EL (cell line): ENCODE data around the gene CORO2A.

ENCODE experiments used
- DNase-seq: peaks from one replicate; pipeline ENCODE4 v3.0.0-alpha.2; 2016

Gene CORO2A

DNA sequence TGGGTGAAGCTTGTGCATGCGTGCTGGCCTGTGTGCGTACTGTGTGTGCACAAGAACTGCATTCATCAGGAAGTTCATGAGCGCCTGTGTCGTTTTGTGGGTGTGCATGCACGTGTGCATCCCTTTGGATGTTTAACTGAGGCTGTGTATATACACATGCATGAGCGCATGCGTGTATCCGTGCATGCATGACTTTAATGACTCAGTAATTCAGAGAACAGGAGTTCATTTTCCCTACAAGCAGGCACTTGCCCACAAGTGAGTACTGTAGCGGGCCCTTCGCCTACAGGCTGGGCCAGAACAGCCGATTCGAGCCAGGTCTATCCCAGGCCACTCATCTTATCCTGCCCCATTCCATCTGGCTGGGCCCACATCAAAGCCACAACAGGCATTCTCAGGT is 29.8 kb downstream of the CORO2A start:
- no peak for DNase-seq

- no peak for DNase-seq
Observed at GRCh38 chr9:98161851-98162250, 30.6 kb downstream of the CORO2A start.

GRCh38 chr9:98159790-98160189 is 32.6 kb downstream of the CORO2A start:
- no peak for DNase-seq

- no peak for DNase-seq
Observed at GRCh38 chr9:98159301-98159700, 33.1 kb downstream of the CORO2A start.

GRCh38 chr9:98158071-98158831 is 34.2 kb downstream of the CORO2A start:
- DNase-seq: no peak

GRCh38 chr9:98157372-98157771 is 35.1 kb downstream of the CORO2A start:
- DNase-seq: no peak

- no peak for DNase-seq
Observed at GRCh38 chr9:98154678-98155077, 37.8 kb downstream of the CORO2A start.

DNA sequence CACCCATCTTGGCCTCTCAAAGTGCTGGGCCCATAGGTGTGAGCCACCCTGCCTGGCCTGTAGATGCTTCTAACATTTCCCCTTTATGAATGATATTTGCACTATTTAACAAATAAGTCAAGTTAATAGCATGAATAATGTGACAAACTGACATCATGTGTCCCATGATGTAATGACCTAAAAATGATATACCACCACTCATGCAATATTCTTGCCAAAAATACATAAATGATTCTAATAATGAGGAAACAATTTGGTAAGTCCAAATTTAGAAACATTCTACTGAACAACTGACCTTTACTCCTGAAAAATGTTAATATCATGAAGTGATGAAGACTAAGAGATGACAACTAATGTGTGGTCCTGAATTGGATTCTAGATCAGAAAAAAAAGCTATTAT is 39.9 kb downstream of the CORO2A start:
- DNase-seq: no peak

DNA sequence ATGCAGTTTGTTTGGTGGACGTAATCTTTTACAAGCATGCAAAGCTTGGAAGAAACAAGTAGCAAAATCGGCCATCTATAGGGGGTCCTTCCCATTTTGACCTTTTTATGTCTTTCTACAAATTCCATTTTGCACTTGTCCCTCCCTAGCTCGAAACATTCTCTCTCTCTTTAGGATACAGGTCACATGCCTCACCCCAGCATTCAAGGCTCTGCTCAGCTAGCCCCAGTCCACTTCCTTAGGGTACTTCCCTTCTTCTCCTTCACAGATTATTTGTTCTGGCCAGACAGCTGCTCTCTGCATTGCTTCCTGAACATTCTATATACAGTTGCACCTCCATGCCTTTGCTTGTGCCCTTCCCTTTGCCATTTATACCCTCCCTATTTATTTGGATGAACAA is 41.7 kb downstream of the CORO2A start:
- DNase-seq: no peak

DNA sequence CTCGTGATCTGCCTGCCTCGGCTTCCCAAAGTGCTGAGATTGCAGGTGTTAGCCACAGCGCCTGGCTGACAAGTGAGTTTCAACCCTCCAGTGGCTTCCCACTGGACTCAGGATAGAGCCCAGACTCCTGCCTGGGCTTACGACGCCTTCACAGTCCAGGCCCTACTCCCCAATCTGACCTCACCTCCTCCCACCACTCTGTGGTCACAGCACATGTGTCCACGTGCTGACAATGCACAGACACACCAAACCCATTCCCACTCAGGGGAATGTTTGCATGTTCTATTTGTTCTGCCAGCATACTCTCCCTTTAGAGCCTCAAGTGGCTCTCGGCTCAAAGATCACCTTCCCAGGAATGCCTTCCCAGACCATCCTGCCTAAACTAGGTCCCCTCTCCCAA is 42.3 kb downstream of the CORO2A start:
- DNase-seq: no peak

GRCh38 chr9:98149422-98149821 is 43.0 kb downstream of the CORO2A start:
- no peak for DNase-seq

GRCh38 chr9:98148486-98148885 is 44.0 kb downstream of the CORO2A start:
- DNase-seq: no peak

DNA sequence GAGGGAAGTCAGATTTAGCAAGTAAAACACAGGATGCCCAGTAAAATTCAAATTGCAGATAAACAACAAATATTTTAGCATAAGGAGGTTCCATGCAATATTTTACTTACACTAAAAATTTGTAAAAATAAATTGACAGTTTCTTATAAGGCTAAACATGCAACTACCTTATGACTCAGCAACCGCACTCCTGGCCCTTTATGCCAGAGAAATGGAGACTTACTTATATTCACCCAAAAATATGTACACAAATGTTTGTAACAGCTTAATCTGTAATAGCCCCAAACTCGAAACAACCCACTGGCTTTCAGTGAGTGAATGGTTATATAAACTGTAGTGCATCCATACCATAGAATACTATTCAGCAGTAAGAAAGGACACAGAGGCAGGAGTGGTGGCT is 44.9 kb downstream of the CORO2A start:
- peak; percentile 19 for DNase-seq

DNA sequence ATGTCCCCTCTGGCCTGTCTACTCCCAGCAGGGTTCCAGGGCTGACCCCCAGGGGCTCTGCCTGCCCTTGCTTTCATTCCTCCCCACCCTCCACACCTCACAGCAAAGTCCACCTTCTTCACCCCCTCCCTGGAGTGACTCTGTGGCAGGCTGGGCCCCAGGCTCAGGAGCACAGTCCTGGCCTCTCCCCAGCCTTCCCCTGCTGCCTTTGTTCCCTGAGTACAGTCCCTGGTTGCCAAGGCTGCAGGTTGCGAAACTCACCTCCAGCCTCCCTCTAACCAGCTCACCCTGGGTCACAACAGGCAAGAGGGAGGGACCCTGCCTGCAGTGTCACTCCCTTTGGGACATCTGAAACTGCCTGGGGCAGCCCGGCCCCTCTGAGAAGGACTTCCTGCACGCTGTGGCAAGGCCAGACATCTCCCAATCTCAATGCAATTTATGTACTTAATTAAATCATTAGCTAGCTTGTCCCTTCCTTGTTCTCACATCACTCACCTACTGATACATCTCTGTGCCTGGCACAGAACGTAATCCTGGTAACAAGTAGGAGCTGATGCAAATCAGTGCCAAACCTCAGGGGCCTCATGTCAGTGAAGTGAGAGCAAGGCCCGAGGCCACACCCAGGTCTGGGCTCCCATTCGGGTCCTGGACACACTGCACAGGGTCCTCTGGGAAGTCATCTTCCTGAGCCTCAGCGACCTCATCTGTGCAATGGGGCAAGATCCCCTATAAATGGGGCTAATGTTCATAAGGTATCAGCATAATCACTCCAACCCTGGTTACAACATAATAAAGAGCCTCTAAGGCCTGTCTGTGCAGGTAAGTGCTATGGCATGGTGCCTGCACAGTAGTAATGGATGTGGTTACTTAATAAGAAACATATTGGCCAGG is 46.1 kb downstream of the CORO2A start:
- DNase-seq: peak; percentile 28

DNA sequence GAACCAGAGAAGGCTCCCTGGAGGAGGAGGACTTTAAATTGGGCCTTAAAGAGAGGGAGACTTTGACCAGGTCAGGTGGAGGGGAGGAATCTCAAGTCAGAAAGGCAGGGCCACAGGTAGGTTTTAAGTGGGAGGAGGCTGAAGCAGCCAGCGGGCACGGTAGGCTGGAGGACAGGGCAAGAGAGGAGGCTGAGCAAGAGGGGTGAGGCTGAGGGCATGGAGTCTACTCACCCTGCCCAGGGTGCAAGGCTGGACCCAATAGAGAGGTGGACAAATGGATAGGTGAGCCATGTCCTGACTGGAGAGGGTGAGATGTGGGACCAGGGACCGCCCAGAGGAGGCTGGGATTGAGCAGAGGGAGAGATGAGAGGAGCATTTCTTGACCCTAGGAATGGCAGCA is 47.8 kb downstream of the CORO2A start:
- DNase-seq: no peak

DNA sequence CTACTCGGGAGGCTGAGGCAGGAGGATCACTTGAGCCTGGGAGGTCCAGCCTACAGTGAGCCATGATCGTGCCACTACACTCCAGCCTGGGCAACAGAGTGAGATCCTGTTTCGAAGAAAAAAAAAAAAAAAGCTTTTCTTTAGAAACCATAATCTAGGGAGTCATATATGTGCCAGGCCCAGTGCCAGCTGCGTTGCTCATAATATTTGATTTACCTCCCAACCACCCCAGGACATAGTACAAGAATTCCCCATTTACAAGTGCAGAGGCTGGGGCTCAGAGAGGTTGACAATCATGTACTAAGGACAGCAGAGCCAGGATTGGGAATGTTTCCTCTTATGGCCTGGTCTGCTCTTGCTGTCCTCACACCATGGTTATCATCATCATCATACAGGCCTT is 48.4 kb downstream of the CORO2A start:
- DNase-seq: no peak

- no peak for DNase-seq
Observed at GRCh38 chr9:98142925-98143481, 49.4 kb downstream of the CORO2A start.

- no peak for DNase-seq
Observed at GRCh38 chr9:98142182-98142907, 50.1 kb downstream of the CORO2A start.

DNA sequence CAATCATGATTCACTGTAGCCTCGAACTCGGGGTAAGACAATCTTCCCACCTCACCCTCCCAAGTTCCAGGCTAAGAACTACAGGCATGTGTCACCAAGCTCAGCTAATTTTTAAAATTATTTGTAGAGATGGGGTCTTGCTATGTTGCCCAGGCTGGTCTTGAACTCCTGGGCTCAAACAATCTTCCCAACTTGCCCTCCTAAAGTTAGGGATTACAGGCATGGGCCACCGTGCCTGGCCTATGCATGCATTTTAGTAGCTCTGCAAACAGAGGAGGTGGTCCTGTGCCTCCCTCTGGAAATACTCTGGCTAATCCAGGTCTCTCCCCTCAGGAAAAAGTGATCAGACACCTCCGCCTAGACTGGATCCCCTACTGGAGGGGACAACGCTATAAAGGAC is 51.9 kb downstream of the CORO2A start:
- no peak for DNase-seq

DNA sequence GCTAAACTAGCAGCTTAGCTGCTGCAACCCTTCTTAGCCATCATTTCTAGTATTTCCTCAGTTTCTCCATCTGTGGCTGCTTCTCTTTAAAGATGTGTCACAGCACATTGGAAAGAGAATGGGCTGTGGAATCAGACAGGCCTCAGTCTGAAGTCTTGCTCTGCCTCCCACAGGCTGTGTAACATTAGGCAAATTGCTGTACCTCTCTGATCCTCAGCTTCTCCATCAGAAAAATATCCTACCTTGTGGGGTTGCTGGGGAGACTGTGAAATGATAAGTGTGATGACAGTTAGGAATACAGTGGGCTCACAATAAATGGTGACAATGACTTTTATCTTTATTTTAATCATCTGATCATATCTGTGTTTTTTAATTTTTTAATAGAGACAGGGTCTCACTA is 55.9 kb downstream of the CORO2A start:
- DNase-seq: no peak

GRCh38 chr9:98135938-98136337 is 56.5 kb downstream of the CORO2A start:
- DNase-seq: no peak

DNA sequence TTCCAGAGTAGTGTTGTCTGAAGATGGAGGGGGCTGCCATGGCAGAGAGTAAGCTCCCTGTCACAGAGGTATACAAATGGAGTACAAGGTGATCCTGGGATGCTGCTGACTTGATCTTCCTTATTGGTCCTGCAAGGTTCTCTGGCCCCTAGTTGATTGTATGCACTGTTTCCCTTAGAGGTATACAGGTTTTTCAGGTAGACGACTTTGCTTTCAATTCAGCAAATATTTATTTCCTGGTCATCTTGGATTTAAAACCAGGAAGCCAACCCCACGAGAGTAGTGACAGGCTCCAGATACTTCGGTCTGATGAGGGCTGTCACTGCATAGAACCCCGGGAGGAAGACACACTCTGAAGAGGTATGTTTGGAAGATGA is 56.9 kb downstream of the CORO2A start:
- DNase-seq: no peak
